ENCODE measurements around the gene BEND6. TPM values are rescaled to one million over a fixed set of nuclear protein-coding genes. Genes with fewer than 3 reads are reported as not detected.
"Not testable (repeated sequence)": the region's sequence is repeated elsewhere in the genome, so short reads cannot be mapped to it uniquely, and the experiment has no call there.

The BEND6 gene
- total RNA-seq, 2 donors from 2014 or later, result 0.32 to 0.48 TPM

DNA sequence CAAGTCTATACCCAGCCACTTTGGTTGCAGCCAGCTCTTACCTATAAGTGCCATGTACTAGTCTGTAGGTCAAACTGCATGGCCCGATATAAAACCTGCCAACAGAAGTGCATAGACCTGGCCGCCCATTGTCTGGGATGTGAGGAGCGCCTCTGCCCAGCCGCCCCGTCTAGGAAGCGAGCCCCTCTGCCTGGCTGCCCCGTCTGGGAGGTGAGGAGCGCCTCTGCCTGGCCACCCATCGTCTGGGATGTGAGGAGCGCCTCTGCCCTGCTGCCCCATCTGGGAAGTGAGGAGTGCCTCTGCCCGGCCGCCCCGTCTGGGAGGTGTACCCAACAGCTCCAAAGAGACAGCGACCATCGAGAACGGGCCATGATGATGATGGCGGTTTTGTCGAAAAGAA is 44.8 kb downstream of the BEND6 start:
- not testable (repeated sequence) for H3K27ac Mint-ChIP-seq; H3K4me1 Mint-ChIP-seq (ENCODE audit: low read depth); ATAC-seq (replicated peaks in 1 of 2); DNase-seq; H3K36me3 Mint-ChIP-seq (ENCODE audit: insufficient read depth in 2 of 2); H3K9me3 Mint-ChIP-seq; H3K4me3 Mint-ChIP-seq
- peaks cover 13% of the 10 kb centered on the region for H3K27me3 Mint-ChIP-seq (ENCODE audit: low read depth)

DNA sequence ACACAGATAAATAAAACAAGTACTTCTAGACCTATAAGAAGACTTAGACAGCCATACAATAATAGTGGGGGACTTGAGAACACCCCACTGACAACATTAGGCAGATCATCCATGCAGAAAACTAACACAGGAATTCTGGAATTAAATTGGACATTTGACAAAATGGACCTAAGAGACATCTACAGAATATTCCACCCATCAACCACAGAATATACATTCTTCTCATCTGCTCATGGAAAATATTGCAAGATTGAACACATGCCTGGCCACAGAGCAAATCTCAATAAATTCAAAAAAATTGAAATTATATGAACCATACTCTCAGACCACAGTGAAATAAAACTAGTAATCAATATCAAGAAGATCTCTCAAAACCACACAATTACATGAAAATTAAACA is 47.3 kb downstream of the BEND6 start:
- DNase-seq (no peak), ATAC-seq (replicated peaks in 1 of 2) (no peak)
- peaks cover 1 to 3% of the 10 kb centered on the region in 2 donors for H3K36me3 Mint-ChIP-seq (ENCODE audit: insufficient read depth in 2 of 2)
- H3K4me3 Mint-ChIP-seq, result no peak overlapping the region
- H3K9me3 Mint-ChIP-seq, result no peaks in the 10 kb centered on the region
- no peak overlapping the region for H3K27ac Mint-ChIP-seq
- peaks cover 13% of the 10 kb centered on the region for H3K27me3 Mint-ChIP-seq (ENCODE audit: low read depth)
- no peaks in the 10 kb centered on the region for H3K4me1 Mint-ChIP-seq (ENCODE audit: low read depth)

DNA sequence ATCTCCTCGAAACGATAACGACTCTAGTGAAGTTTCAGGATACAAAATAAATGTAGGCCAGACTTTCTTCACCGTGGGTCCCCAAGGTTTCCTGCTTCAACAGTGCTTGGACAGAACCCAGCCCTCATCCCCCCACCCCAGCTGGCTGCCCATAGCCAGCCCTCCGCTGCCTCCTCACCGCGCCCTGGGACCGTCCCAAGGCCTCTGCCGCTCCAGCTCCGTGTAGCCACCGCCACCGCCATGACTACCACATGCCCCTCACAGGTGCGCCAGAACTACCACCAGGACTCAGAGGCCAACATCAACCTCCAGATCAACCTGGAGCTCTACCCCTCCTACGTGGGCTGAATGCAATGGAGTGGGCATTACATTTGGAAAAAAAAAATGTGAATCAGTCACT is 49.4 kb downstream of the BEND6 start:
- no peaks in the 10 kb centered on the region for H3K4me1 Mint-ChIP-seq (ENCODE audit: low read depth)
- H3K9me3 Mint-ChIP-seq, result no peaks in the 10 kb centered on the region
- ATAC-seq (replicated peaks in 1 of 2), result no peak
- no peak overlapping the region for H3K27ac Mint-ChIP-seq
- H3K36me3 Mint-ChIP-seq (ENCODE audit: insufficient read depth in 2 of 2), result peaks cover 0 to 1% of the 10 kb centered on the region in 2 donors
- peaks cover 13% of the 10 kb centered on the region for H3K27me3 Mint-ChIP-seq (ENCODE audit: low read depth)
- no peak for DNase-seq
- H3K4me3 Mint-ChIP-seq, result no peak overlapping the region

DNA sequence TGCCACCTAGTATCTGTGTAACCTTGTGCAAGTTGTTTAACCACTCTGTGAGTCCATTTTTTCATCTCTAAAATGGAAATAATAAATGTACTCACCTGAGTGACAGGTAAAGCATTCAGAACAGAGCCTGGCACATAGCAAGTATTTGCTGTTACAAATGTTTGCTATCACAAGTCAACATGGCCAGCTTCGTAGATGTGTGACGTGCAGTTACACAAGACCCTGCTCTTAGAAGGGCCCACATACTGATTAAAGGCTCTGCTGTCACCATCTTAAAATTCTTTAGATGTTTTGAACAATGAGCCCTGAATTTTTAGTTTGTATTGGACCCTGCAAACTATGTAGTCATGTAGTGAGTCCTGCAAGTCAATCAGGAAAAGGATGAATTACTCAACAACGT is 51.2 kb downstream of the BEND6 start:
- no peak for ATAC-seq (replicated peaks in 1 of 2)
- Mint-ChIP-seq H3K27ac (no peak overlapping the region), H3K36me3 (ENCODE audit: insufficient read depth in 2 of 2) (no peaks in the 10 kb centered on the region), H3K9me3 (no peaks in the 10 kb centered on the region), H3K4me1 (ENCODE audit: low read depth) (no peaks in the 10 kb centered on the region), H3K27me3 (ENCODE audit: low read depth) (peaks cover 19% of the 10 kb centered on the region), H3K4me3 (no peak overlapping the region)
- DNase-seq, result no peak

DNA sequence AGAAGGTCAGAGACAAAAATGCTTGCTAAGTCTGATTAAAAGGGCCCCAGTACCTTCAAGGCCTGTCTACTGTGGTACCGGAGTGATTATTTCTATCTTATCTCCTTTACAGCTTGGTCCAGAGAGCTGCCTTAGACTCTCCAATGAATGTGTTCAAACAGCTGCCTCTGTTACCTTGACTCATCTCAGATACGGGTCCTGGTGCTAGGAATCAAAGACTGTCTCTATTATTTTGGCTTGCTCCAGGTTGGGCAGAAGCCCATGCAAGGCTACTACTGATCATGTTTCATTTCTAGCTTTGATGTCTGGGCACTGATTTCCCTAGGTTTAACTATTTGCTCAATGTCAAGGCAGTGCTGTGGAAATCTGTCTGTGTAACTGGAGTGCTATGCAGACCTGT is 53.2 kb downstream of the BEND6 start:
- H3K4me3 Mint-ChIP-seq; ATAC-seq (replicated peaks in 1 of 2); H3K27ac Mint-ChIP-seq; H3K36me3 Mint-ChIP-seq (ENCODE audit: insufficient read depth in 2 of 2); H3K9me3 Mint-ChIP-seq; DNase-seq; H3K27me3 Mint-ChIP-seq (ENCODE audit: low read depth); H3K4me1 Mint-ChIP-seq (ENCODE audit: low read depth): not testable (repeated sequence)

DNA sequence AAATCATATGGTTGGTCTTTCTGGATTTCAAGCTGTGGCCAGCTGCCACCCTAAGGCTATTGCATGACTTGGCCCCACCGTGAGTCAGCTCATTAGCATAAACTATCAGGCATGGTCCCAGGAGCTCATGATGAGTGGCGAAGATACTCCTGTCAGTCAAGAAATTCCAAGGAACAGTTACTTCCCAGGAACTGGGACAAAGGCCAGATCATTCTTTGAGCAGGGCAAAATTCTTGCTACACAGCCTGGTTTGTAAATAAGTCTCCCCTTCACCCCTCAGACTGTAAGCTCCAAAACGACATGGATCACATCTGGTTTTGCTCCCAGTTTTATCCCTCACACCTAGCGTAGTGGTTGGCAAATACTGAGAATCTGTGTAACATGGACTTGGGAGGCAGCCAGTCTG is 58.6 kb downstream of the BEND6 start:
- ATAC-seq (replicated peaks in 1 of 2), result no peak
- H3K9me3 Mint-ChIP-seq, result no peaks in the 10 kb centered on the region
- no peaks in the 10 kb centered on the region for H3K36me3 Mint-ChIP-seq (ENCODE audit: insufficient read depth in 2 of 2)
- H3K27me3 Mint-ChIP-seq (ENCODE audit: low read depth), result peaks cover 6% of the 10 kb centered on the region
- H3K27ac Mint-ChIP-seq, result no peak overlapping the region
- no peaks in the 10 kb centered on the region for H3K4me1 Mint-ChIP-seq (ENCODE audit: low read depth)
- no peak for DNase-seq
- H3K4me3 Mint-ChIP-seq, result no peak overlapping the region

DNA sequence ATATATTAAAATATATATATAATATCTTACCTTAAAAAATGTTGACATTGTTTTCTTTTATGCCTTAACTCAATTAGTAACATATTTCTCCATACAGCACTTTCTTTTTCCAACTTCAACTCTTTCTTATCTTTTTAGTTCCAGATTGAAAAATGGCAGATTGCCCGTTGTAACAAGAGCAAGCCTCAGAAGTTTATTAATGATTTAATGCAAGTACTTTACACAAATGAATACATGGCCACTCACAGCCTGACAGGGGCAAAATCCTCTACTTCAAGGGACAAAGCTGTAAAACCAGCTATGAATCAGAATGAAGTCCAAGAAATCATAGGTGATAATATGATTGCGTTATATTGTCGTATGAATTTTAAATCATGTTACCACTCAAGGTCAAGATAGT is 62.2 kb downstream of the BEND6 start:
- H3K4me1 Mint-ChIP-seq (ENCODE audit: low read depth), result no peaks in the 10 kb centered on the region
- no peak overlapping the region for H3K27ac Mint-ChIP-seq
- no peak overlapping the region for H3K4me3 Mint-ChIP-seq

DNA sequence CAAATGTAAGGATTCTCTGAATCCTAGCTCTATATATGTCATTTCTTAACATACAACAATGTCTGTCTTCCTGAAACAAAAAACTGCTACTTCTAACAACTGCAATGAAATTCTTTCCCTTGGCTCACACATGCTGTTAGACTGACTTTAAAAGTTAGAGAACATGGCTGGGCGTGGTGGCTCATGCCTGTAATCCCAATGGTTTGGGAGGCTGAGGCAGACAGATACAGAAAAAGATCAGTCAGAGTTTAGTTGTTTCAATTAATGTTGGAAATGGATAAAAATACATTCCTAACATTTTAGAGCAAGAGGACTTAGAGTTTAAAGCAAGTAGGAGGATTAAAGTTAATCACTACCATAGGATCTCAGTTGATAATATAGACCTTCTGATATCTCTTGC is 62.9 kb downstream of the BEND6 start:
- H3K4me1 Mint-ChIP-seq (ENCODE audit: low read depth), result no peaks in the 10 kb centered on the region

More for the DNA sequence above, 62.2 kb downstream of the BEND6 start:
- DNase-seq (no peak), ATAC-seq (replicated peaks in 1 of 2) (no peak)
- Mint-ChIP-seq H3K9me3 (no peaks in the 10 kb centered on the region), H3K36me3 (ENCODE audit: insufficient read depth in 2 of 2) (no peaks in the 10 kb centered on the region), H3K27me3 (ENCODE audit: low read depth) (no peaks in the 10 kb centered on the region)

DNA sequence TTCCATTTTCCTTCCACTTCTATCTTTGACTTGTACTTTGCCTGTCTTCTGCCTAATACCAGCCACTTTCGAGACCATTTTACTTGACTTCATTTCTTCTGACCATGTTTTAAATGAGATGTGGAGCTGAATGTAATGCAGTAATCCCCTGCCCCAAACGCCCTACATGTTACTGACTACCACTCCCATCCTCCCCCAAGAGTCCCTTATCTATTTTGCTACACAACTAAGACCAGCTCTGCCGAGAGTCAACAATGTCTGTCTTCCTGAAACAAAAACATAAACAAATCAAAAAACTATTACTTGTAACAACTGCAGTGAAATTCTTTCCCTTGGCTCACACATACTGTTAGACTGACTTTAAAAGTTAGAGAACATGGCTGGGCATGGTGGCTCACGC is 64.5 kb downstream of the BEND6 start:
- no peaks in the 10 kb centered on the region for H3K4me1 Mint-ChIP-seq (ENCODE audit: low read depth)
- ATAC-seq (replicated peaks in 1 of 2) (no peak), DNase-seq (no peak)
- H3K27me3 Mint-ChIP-seq (ENCODE audit: low read depth), result no peaks in the 10 kb centered on the region
- peaks cover 0 to under 1% of the 10 kb centered on the region in 2 donors for H3K9me3 Mint-ChIP-seq
- H3K27ac Mint-ChIP-seq, result no peak overlapping the region
- peaks cover under 1% of the 10 kb centered on the region in 2 donors for H3K36me3 Mint-ChIP-seq (ENCODE audit: insufficient read depth in 2 of 2)
- no peak overlapping the region for H3K4me3 Mint-ChIP-seq

More for the DNA sequence above, 62.9 kb downstream of the BEND6 start:
- Mint-ChIP-seq H3K4me3 (no peak overlapping the region), H3K27me3 (ENCODE audit: low read depth) (no peaks in the 10 kb centered on the region), H3K36me3 (ENCODE audit: insufficient read depth in 2 of 2) (no peaks in the 10 kb centered on the region), H3K9me3 (no peaks in the 10 kb centered on the region), H3K27ac (no peak overlapping the region)
- no peak for DNase-seq
- no peak for ATAC-seq (replicated peaks in 1 of 2)

DNA sequence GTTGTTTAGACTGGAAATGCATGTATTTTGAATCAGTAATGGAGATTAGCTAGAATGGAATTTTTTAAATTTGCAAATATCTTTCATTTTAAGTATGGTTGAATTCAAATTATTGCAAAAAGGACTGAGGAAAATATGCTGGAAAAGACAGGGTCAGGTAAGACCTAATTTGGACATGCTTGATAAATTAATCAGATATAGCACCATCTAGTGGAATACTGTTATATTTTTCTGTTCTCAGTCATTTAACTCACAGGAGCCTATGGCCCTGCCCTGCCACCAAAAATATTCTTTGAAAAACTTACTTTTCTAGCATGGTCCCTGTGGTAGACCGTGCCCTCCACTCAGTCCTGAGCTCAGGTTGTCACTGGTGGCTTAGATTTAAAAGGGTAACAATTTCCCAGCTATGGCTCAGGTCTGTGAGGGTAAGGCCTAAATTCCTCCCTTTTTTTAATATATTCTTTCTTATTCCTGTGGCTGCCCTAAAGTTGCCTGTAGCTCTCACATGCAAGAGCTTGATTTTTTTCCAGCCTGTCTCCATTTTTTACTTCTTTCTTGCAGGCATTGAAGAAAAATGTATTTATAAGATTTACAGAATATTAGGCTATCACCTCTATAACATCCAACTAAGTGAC is 66.3 kb downstream of the BEND6 start:
- H3K27ac Mint-ChIP-seq, result no peak overlapping the region
- H3K4me1 Mint-ChIP-seq (ENCODE audit: low read depth), result no peaks in the 10 kb centered on the region
- no peaks in the 10 kb centered on the region for H3K27me3 Mint-ChIP-seq (ENCODE audit: low read depth)
- peak in 1 of 2 donors; percentile 40 for ATAC-seq (replicated peaks in 1 of 2)
- H3K4me3 Mint-ChIP-seq, result no peak overlapping the region
- H3K36me3 Mint-ChIP-seq (ENCODE audit: insufficient read depth in 2 of 2), result peaks cover 7 to 15% of the 10 kb centered on the region in 2 donors
- peaks cover 7 to 14% of the 10 kb centered on the region in 2 donors for H3K9me3 Mint-ChIP-seq
- no peak for DNase-seq

DNA sequence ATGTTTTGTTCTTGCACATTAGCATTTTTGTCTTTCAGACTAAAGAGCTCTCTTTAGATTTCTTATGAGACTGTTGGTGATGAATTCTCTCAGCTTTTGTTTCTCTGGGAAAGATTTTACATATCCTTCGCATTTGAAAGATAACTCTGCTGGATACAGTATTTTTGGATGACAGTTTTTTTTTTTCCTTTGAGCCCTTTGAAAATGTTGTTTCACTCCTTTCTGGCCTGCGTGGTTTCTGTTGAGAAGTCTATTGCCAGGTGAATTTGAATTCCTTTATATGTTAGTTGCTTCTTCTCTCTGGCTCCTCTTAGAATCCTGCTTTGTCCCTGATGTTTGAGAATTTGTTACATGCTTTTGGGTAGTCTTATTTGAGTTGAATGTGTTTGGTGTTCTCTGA is 69.4 kb downstream of the BEND6 start:
- H3K27me3 Mint-ChIP-seq (ENCODE audit: low read depth), result peaks cover 9% of the 10 kb centered on the region
- peaks cover 7 to 15% of the 10 kb centered on the region in 2 donors for H3K36me3 Mint-ChIP-seq (ENCODE audit: insufficient read depth in 2 of 2)
- no peak overlapping the region for H3K27ac Mint-ChIP-seq
- ATAC-seq (replicated peaks in 1 of 2) (no peak), DNase-seq (no peak)
- peaks cover 7 to 14% of the 10 kb centered on the region in 2 donors for H3K9me3 Mint-ChIP-seq
- no peak overlapping the region for H3K4me3 Mint-ChIP-seq
- H3K4me1 Mint-ChIP-seq (ENCODE audit: low read depth), result no peaks in the 10 kb centered on the region

DNA sequence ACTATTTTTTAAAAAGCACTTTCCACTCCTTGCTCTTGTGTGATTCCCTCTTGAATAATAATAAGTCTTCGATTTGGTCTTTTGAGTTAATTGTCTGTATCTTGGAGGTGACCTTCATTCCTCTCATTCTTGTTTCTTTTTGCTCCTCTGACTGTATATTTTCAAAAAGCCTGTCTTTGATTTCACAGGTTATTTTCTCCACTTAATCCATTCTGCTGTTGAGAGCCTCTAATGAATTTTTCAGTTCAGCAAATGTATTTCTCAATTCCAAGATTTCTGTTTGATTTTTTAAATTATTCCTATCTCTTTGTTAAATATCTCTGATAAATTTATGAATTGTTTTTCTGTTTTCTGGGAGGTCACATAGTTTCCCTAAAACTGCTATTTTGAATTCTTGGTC is 69.9 kb downstream of the BEND6 start:
- H3K36me3 Mint-ChIP-seq (ENCODE audit: insufficient read depth in 2 of 2), result peaks cover 7 to 15% of the 10 kb centered on the region in 2 donors
- DNase-seq, result no peak
- H3K4me3 Mint-ChIP-seq, result no peak overlapping the region
- no peak for ATAC-seq (replicated peaks in 1 of 2)
- no peak overlapping the region for H3K27ac Mint-ChIP-seq
- peaks cover 7 to 14% of the 10 kb centered on the region in 2 donors for H3K9me3 Mint-ChIP-seq
- H3K27me3 Mint-ChIP-seq (ENCODE audit: low read depth), result peaks cover 9% of the 10 kb centered on the region
- H3K4me1 Mint-ChIP-seq (ENCODE audit: low read depth), result no peaks in the 10 kb centered on the region

DNA sequence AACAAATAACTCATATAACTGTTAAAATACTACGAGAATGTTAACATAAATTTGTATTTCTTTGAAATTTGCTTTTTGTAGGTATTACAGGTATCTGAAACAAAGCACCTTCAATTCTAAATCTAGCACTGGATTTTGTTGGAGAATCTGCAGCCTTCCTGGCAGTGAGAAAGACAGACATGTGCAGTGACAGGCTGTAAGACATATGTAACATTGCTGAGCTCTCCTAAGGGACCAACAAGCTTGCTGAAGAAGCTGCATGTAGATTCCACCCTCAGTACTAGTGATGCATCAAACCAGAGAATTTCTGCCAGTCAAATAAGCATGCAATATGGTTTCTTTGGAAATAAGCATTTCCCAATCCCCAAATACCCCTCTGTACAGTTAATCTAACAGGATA is 71.1 kb downstream of the BEND6 start:
- H3K36me3 Mint-ChIP-seq (ENCODE audit: insufficient read depth in 2 of 2), result peaks cover 7 to 15% of the 10 kb centered on the region in 2 donors
- H3K27ac Mint-ChIP-seq, result no peak overlapping the region
- no peak for ATAC-seq (replicated peaks in 1 of 2)
- H3K4me1 Mint-ChIP-seq (ENCODE audit: low read depth), result no peaks in the 10 kb centered on the region
- H3K9me3 Mint-ChIP-seq, result peaks cover 7 to 14% of the 10 kb centered on the region in 2 donors
- no peak overlapping the region for H3K4me3 Mint-ChIP-seq
- H3K27me3 Mint-ChIP-seq (ENCODE audit: low read depth), result peaks cover 9% of the 10 kb centered on the region
- DNase-seq, result no peak

DNA sequence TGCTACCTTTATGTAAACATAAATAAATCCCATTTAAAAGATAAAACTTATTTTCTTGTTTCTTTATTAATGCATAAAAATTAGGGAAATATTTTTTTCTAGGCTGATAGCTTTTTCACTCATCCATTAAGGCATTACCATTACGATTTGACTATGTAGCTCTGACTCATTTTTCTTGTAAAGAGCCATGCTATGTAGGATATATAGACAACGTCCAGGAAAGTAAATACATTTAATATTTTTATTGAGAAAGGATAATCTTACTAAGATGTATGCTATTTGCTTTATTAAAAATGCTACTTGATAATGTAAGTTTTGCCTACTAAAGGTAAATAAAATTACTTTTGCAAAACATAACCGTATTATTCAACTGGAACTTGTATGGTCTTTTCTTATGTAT is 72.4 kb downstream of the BEND6 start:
- H3K4me3 Mint-ChIP-seq, result no peak overlapping the region
- H3K27me3 Mint-ChIP-seq (ENCODE audit: low read depth), result peaks cover 19% of the 10 kb centered on the region
- no peak overlapping the region for H3K27ac Mint-ChIP-seq
- H3K36me3 Mint-ChIP-seq (ENCODE audit: insufficient read depth in 2 of 2), result peaks cover 7 to 15% of the 10 kb centered on the region in 2 donors
- peaks cover 7 to 14% of the 10 kb centered on the region in 2 donors for H3K9me3 Mint-ChIP-seq
- no peaks in the 10 kb centered on the region for H3K4me1 Mint-ChIP-seq (ENCODE audit: low read depth)
- DNase-seq (no peak), ATAC-seq (replicated peaks in 1 of 2) (no peak)
